Liver (tissue), 1 donor: Measurements from ENCODE around the gene HORMAD2.

ENCODE experiments used
- YY1 ChIP-seq: IDR thresholded peaks from 2 replicates; pipeline ENCODE4 v1.6.1; 2016; ENCODE audit warnings: antibody characterized with exemption, mild to moderate bottlenecking
- TF ChIP-seq, protein P1 (sequence below): IDR thresholded peaks from 2 replicates; pipeline ENCODE4 v1.6.1; 2016; ENCODE audit warnings: antibody characterized with exemption, mild to moderate bottlenecking

DNA sequence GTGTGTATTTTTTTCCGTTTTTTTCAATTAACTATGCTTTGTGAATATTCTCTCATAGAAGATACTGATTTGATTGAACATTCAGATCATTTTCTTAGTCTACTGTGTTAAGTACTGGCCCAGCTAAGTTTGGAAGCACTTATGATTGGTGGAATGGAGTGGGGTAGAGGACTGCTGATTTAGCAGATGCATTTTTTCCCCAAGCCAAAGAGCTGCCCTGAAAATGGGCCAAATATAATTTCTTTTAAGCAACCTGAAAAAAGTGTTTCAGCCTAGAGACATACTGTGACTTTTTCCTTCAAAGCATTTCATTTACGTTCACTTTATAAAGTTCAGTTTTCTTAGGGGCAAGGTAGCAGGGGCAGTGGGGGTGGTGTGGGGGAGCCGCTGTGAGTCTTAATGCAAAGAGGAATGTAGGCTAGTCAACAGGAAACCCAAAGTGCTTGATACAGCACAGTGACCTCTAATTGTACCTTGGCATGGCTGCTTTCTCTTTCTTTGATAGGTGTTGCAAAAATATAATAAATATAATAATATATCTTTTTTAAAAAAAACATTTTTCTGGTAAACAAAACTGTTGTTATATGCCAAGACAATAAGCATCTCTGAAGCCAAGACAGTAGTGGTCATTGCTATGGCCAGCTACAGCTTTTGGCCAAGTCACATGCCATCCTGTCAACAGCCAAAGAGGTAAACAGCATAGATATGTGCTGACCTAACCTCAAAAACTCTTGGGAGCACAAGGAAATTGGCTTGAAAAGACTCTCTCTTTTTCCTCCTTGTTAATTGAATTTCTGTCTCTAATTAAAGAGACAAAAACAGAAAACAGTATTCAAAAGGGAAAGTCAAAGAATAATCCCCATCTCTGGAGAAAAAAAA lies 107.5 kb downstream of the HORMAD2 start:
- TF ChIP-seq, protein P1, sequence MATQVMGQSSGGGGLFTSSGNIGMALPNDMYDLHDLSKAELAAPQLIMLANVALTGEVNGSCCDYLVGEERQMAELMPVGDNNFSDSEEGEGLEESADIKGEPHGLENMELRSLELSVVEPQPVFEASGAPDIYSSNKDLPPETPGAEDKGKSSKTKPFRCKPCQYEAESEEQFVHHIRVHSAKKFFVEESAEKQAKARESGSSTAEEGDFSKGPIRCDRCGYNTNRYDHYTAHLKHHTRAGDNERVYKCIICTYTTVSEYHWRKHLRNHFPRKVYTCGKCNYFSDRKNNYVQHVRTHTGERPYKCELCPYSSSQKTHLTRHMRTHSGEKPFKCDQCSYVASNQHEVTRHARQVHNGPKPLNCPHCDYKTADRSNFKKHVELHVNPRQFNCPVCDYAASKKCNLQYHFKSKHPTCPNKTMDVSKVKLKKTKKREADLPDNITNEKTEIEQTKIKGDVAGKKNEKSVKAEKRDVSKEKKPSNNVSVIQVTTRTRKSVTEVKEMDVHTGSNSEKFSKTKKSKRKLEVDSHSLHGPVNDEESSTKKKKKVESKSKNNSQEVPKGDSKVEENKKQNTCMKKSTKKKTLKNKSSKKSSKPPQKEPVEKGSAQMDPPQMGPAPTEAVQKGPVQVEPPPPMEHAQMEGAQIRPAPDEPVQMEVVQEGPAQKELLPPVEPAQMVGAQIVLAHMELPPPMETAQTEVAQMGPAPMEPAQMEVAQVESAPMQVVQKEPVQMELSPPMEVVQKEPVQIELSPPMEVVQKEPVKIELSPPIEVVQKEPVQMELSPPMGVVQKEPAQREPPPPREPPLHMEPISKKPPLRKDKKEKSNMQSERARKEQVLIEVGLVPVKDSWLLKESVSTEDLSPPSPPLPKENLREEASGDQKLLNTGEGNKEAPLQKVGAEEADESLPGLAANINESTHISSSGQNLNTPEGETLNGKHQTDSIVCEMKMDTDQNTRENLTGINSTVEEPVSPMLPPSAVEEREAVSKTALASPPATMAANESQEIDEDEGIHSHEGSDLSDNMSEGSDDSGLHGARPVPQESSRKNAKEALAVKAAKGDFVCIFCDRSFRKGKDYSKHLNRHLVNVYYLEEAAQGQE: no peak
- no peak for TF ChIP-seq YY1
